HCT116 (cell line): ENCODE results near the gene RC3H2. TPM values are rescaled to one million over a fixed set of nuclear protein-coding genes. Genes with fewer than 3 reads are reported as not detected.
"Not testable (repeated sequence)": the region's sequence is repeated elsewhere in the genome, so short reads cannot be mapped to it uniquely, and the experiment has no call there.

Experiments
- ATAC-seq: fragments of 200-7000 bp; cut with Tn5 transposase; 2 replicates; pipeline ENCODE4 v1.9.1; 2020; ENCODE audit warnings: mild to moderate bottlenecking, moderate library complexity
- BruUV-seq: library from RNA; stranded (reverse); fragments of 400-500 nt; replicated peaks from 2 replicates; lab custom pipeline; 2021; lab: Mats Ljungman, UMichigan
- CTCF ChIA-PET: fragments of 300-600 bp; sonication (Branson Sonifier 250); formaldehyde crosslinking; loops from one replicate; lab custom pipeline; 2021; ENCODE audit warnings: antibody characterized with exemption; lab: Charles Lee
- POLR2A ChIA-PET: fragments of 300-600, 350-600 bp; sonication (Branson Sonifier 250); formaldehyde crosslinking; loops from one replicate; lab custom pipeline; 2021; ENCODE audit warnings: antibody characterized with exemption; lab: Charles Lee
- RAD21 ChIA-PET, 2 experiments: fragments of 300-600 bp; sonication (Branson Sonifier 250); formaldehyde crosslinking; loops; one replicate each; lab custom pipeline; 2023; ENCODE audit warnings: low total read pairs in 2 of 2; ENCODE audit not compliant: uncharacterized antibody in 2 of 2, unreplicated experiment in 2 of 2, low non-redundant PET in 1 of 2; lab: Charles Lee
- DNase-seq: peaks from one replicate; pipeline ENCODE4 v3.0.0-alpha.2; 2010; ENCODE audit warnings: low read depth, low spot score
- H2AFZ ChIP-seq: fragments of 200-600 bp; shearing (Covaris generic), sonication (generic); 2 replicates; pipeline ENCODE4 v1.6.1; 2017; ENCODE audit warnings: low read depth, mixed run types, mixed read lengths, antibody characterized with exemption, low read length; ENCODE audit not compliant: poor library complexity, severe bottlenecking
- H3K27ac ChIP-seq: 2 replicates; pipeline ENCODE4 v1.5.1; 2012; ENCODE audit warnings: low read depth, low read length
- H3K27me3 ChIP-seq: fragments of 200-600 bp; sonication (generic); 2 replicates; pipeline ENCODE4 v1.6.1; 2016; ENCODE audit warnings: mixed run types, low read length, mixed read lengths; ENCODE audit not compliant: insufficient read depth
- H3K36me3 ChIP-seq, 2 experiments: fragments of 200-500 bp in 1 of 2; fragments of 200-600 bp in 1 of 2; sonication (Bioruptor generic) in 1 of 2; sonication (generic) in 1 of 2; 2 replicates each; pipeline versions ENCODE4 v1.5.1 to v1.6.1; 2014 to 2016; ENCODE audit warnings: low read length in 2 of 2, inconsistent platforms in 1 of 2, mixed read lengths in 1 of 2, mixed run types in 1 of 2; ENCODE audit not compliant: insufficient read depth in 2 of 2, control insufficient read depth in 1 of 2
- H3K4me1 ChIP-seq, 2 experiments: fragments of 200-600 bp in 1 of 2; sonication (generic) in 1 of 2; 2 replicates each; pipeline versions ENCODE4 v1.5.1 to v1.6.1; 2012 to 2017; ENCODE audit warnings: low read length in 2 of 2, inconsistent platforms in 1 of 2, mild to moderate bottlenecking in 1 of 2, mixed read lengths in 1 of 2, mixed run types in 1 of 2, moderate library complexity in 1 of 2; ENCODE audit not compliant: insufficient read depth in 2 of 2, control insufficient read depth in 1 of 2
- H3K4me2 ChIP-seq: fragments of 200-600 bp; sonication (generic); 2 replicates; pipeline ENCODE4 v1.6.1; 2017; ENCODE audit warnings: mixed run types, low read length, mixed read lengths
- H3K4me3 ChIP-seq, 2 experiments: fragments of 200-600 bp in 1 of 2; sonication (generic) in 1 of 2; replicated peaks in 1 of 2; 2 replicates each; pipeline ENCODE4 v1.5.1; 2011 to 2016; ENCODE audit warnings: low read length in 2 of 2, control low read depth in 1 of 2, low read depth in 1 of 2, mild to moderate bottlenecking in 1 of 2, mixed read lengths in 1 of 2, mixed run types in 1 of 2
- H3K79me2 ChIP-seq: fragments of 200-600 bp; sonication (generic); 2 replicates; pipeline ENCODE4 v1.6.1; 2017; ENCODE audit warnings: mild to moderate bottlenecking, mixed run types, low read length, moderate library complexity, mixed read lengths; ENCODE audit not compliant: insufficient read depth
- H3K9ac ChIP-seq: fragments of 200-600 bp; sonication (generic); 2 replicates; pipeline ENCODE4 v1.6.1; 2016; ENCODE audit warnings: low read length, mixed read lengths
- H3K9me2 ChIP-seq: fragments of 200-600 bp; sonication (generic), shearing (Covaris generic); 2 replicates; pipeline ENCODE4 v1.6.1; 2017; ENCODE audit warnings: mixed run types, mild to moderate bottlenecking, moderate library complexity; ENCODE audit not compliant: insufficient read depth
- H3K9me3 ChIP-seq, 2 experiments: fragments of 200-500 bp in 1 of 2; fragments of 200-600 bp in 1 of 2; sonication (Bioruptor generic) in 1 of 2; sonication (generic) in 1 of 2; 2 replicates each; pipeline ENCODE4 v1.6.1; 2014 to 2017; ENCODE audit warnings: low read length in 2 of 2, mixed read lengths in 2 of 2, inconsistent platforms in 1 of 2, low read depth in 1 of 2, mild to moderate bottlenecking in 1 of 2, mixed run types in 1 of 2, moderate library complexity in 1 of 2; ENCODE audit not compliant: control insufficient read depth in 1 of 2, insufficient read depth in 1 of 2
- H4K20me1 ChIP-seq: fragments of 200-600 bp; sonication (generic), shearing (Covaris generic); 2 replicates; pipeline ENCODE4 v1.6.1; 2017; ENCODE audit warnings: mixed run types, mild to moderate bottlenecking, moderate library complexity; ENCODE audit not compliant: insufficient read depth
- ATF3 ChIP-seq: IDR thresholded peaks from 2 replicates; pipeline ENCODE4 v1.6.1; 2012
- CEBPB ChIP-seq: IDR thresholded peaks from 2 replicates; pipeline ENCODE4 v1.6.1; 2012; ENCODE audit warnings: low read depth
- ELF1 ChIP-seq: IDR thresholded peaks from 2 replicates; pipeline ENCODE4 v1.6.1; 2012; ENCODE audit warnings: low read depth, borderline replicate concordance
- POLR2AphosphoS5 ChIP-seq: IDR thresholded peaks from 2 replicates; pipeline ENCODE4 v1.6.1; 2011; ENCODE audit warnings: mild to moderate bottlenecking, low read depth, low read length, moderate library complexity
- intact Hi-C: fragments of 100-400 bp; cut with micrococcal nuclease; formaldehyde crosslinking; loops from 2 replicates; pipeline ENCODE4 v1.10.0; 2022
- total RNA-seq: library from RNA; stranded (reverse); gene quantifications from one replicate; pipeline ENCODE4 v1.2.1, GENCODE V29; 2021; ENCODE audit not compliant: unreplicated experiment
- TF ChIP-seq, protein P1 (sequence below): IDR thresholded peaks from 2 replicates; pipeline ENCODE4 v1.6.1; 2011; ENCODE audit warnings: mild to moderate bottlenecking, low read length, moderate library complexity; ENCODE audit not compliant: insufficient replicate concordance; ENCODE audit errors: extremely low read depth

Gene RC3H2
- total RNA-seq, 1 experiment from 2014 or later = 53.8 TPM

DNA sequence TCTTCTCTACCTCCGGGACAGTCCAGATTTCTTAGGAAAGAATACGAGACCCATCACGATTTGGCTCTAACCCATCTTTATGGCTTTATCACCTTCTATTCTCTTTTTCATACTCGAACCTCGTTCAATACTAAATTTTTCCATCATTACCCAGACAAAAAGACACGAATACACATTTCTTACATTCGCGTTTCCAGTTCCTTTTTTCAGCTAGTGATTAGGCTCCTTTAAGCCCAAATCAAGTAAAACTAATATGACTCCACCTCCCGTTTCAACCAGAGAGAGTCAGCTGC lies 7.5 kb upstream of the RC3H2 start:
- ChIA-PET POLR2A (interaction anchor here (0.5 to 3.3 kb wide), 6 partner anchors 7 to 646 kb away, joined by 3 to 19 read pairs (median 6); partner anchors contain the start of genes RABGAP1, RC3H2 and ZBTB26), CTCF (interaction anchor here (0.8 to 1.6 kb wide), 3 partner anchors 28 to 438 kb away, joined by 3 to 6 read pairs (median 4); partner anchors contain the start of gene RABGAP1), RAD21 (interaction anchor here in 1 of 2 experiments (1.1 kb wide), 1 partner anchor 19 kb away, joined by 3 read pairs; the partner anchor contains the start of gene ZBTB26)
- Histone ChIP-seq H3K9me3 (no peaks in the 10 kb centered on the region), H4K20me1 (no peaks in the 10 kb centered on the region), H3K79me2 (peaks cover 55% of the 10 kb centered on the region), H3K9me2 (no peaks in the 10 kb centered on the region), H3K36me3 (peaks cover 11 to 12% of the 10 kb centered on the region in 2 experiments; a peak in 3 of 4 replicates), H3K4me1 (peaks cover 7 to 13% of the 10 kb centered on the region in 2 experiments; a peak in 3 of 4 replicates), H3K27ac (peak overlapping the region; percentile 73), H3K9ac (peak overlapping the region; percentile 79), H3K4me2 (peak overlapping the region; percentile 86), H3K4me3 (peak overlapping the region; percentile 61 to 95), H3K27me3 (no peaks in the 10 kb centered on the region), H2AFZ (no peak overlapping the region)
- no peak for DNase-seq
- intact Hi-C loops = loop anchor here (2.0 kb wide), 1 partner anchor 28 kb away; the partner anchor contains the start of gene RABGAP1
- BruUV-seq = TSS peak; percentile 53
- no peak for ATAC-seq
- no peak for TF ChIP-seq CEBPB
- TF ChIP-seq, protein P1, sequence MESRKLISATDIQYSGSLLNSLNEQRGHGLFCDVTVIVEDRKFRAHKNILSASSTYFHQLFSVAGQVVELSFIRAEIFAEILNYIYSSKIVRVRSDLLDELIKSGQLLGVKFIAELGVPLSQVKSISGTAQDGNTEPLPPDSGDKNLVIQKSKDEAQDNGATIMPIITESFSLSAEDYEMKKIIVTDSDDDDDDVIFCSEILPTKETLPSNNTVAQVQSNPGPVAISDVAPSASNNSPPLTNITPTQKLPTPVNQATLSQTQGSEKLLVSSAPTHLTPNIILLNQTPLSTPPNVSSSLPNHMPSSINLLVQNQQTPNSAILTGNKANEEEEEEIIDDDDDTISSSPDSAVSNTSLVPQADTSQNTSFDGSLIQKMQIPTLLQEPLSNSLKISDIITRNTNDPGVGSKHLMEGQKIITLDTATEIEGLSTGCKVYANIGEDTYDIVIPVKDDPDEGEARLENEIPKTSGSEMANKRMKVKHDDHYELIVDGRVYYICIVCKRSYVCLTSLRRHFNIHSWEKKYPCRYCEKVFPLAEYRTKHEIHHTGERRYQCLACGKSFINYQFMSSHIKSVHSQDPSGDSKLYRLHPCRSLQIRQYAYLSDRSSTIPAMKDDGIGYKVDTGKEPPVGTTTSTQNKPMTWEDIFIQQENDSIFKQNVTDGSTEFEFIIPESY = no peak
- TF ChIP-seq ATF3 = no peak
- no peak for TF ChIP-seq POLR2AphosphoS5
- TF ChIP-seq ELF1 = no peak

- BruUV-seq, CTCF ChIA-PET, H4K20me1 ChIP-seq, DNase-seq, RAD21 ChIA-PET, H3K27me3 ChIP-seq, H2AFZ ChIP-seq, H3K27ac ChIP-seq, H3K4me2 ChIP-seq, ATAC-seq, H3K36me3 ChIP-seq, H3K9me2 ChIP-seq, H3K9me3 ChIP-seq, H3K4me3 ChIP-seq, POLR2A ChIA-PET, H3K9ac ChIP-seq: not testable (repeated sequence)
- H3K4me1 ChIP-seq = peaks cover 0 to 16% of the 10 kb centered on the region in 2 experiments; a peak in 2 of 4 replicates
- peaks cover 67% of the 10 kb centered on the region for H3K79me2 ChIP-seq
- intact Hi-C loops = loop anchor here (10.0 kb wide), 1 partner anchor 89 kb away; no protein-coding TSS in a partner anchor
Measured at GRCh38 chr9:122906122-122906521, 963 bp upstream of the RC3H2 start.
